Activated CD8-positive, alpha-beta memory T cell treated with anti-CD3 and anti-CD28 coated beads, Interleukin-2, amount 50 U/mL, for 1 hour (primary cell): ENCODE results near the gene METTL8.
"Not testable (repeated sequence)": the region's sequence is repeated elsewhere in the genome, so short reads cannot be mapped to it uniquely, and the experiment has no call there.

Experiments
- DNase-seq: peaks from one replicate; pipeline ENCODE4 v3.0.0-alpha.2; 2020; ENCODE audit errors: extremely low read depth

The METTL8 gene

DNA sequence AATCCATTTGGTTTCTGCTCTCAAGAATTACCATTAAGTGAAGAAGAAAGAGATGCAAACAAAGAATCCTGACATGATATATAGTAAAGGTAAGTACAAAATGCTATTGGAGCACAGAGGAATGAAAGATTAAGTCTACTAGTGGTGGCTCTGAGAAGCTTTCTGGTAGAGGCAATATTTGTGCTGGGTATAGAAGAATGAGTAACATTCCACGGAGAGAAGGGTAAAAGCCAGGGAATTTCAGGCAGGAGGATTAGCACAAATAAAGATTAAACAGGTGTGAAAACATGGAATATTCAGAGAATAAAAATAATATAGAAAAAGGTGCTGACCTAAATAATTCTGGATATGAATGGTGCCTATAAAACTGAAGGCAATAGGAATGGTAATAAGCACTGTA is 31.8 kb downstream of the METTL8 start:
- DNase-seq, result no peak

GRCh38 chr2:171400395-171400794 is 33.4 kb downstream of the METTL8 start:
- no peak for DNase-seq

- DNase-seq, result no peak
These were observed 34.5 kb downstream of the METTL8 start for GRCh38 chr2:171399292-171399691.

DNA sequence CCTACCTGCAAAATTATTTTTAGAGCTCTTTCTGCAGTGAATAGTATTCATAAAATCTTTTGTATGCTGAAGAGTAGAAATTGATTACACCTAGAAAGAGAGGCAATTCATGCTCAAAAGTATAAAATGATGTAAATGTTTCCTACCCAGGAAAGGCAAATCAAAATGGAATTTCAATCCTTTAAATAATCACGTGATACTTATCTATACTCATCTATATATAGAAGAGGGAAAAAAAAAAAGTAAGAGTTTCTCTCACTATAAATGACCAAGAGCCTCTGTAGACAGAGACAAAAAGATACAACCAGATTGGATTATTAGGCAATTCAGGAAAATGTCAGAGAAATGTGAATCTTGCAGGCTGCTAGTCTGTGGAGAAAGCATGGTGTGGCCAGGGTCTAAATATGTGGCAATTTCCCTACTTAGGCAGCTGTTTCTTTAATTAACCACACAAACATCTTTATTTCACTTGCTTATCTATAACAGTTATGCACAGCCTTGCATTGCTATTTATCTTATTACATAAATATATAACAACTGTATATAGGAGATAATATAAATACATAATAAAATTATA is 39.5 kb downstream of the METTL8 start:
- no peak for DNase-seq

DNA sequence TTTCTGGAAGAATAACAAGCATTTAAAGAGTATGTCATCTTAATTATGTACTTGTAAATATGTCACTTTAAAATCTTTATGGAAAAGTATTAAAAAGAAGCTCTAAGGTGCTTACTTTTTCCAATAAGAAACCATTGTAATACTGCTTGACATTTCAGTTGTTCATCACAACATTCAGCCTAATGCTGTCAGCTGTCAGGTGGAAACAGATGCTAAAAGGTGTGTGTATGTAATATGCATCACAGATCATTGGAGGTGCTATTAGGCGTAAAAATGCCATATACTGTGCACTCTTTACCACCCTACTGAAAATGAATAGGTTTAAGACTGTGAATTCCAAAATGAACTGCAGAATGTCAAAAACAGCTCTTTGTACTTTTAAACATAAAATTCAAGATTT is 40.3 kb downstream of the METTL8 start:
- no peak for DNase-seq

GRCh38 chr2:171391532-171391931 is 42.3 kb downstream of the METTL8 start:
- no peak for DNase-seq

DNA sequence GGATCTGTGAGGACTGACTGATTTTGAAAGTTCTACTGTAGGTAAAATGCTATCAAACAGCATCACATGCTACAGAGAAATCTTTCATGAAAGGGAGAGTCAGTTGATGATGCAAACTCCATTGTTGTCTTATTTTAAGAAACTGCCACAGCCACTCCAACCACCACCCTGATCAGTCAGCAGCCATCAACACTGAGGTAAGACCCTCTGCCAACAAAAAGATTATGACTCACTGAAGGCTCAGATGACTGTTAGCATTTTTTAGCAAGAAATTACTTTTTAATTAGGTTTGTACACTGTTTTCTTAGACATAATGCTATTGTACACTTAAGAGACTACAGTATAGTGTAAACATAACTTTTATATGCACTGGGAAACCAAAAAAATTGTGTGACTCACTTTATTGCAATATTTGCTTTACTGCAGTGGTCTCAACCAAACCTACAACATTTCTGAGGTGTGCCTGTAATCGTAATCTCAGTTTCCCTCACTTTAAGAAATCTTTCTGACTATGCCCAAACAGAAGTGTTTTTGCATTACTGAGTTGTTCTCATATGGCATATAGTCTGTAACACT is 42.8 kb downstream of the METTL8 start:
- DNase-seq, result no peak

GRCh38 chr2:171389780-171390179 is 44.0 kb downstream of the METTL8 start:
- no peak for DNase-seq

GRCh38 chr2:171389325-171389724 is 44.5 kb downstream of the METTL8 start:
- no peak for DNase-seq

GRCh38 chr2:171387052-171387451 is 46.7 kb downstream of the METTL8 start:
- DNase-seq, result no peak

GRCh38 chr2:171386627-171387026 is 47.2 kb downstream of the METTL8 start:
- DNase-seq, result no peak

DNA sequence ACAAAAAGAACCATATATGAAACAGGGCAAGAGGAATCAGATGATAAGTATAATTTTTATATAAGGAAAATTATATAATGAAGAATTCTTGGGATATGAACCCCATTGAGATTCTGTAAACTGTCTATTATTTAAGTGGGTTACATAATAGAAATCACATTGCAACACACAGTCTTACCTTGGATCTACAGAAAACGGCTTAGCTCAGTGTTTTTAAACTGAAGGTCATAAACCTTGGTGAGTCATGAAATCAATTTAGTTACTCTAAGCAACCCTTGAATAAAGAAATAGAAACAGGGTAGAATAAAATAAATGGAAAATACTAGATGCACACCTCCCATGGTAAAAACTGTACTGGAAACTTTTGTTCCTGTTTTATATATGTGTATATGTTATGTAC is 50.7 kb downstream of the METTL8 start:
- DNase-seq, result no peak

GRCh38 chr2:171382175-171382574 is 51.6 kb downstream of the METTL8 start:
- DNase-seq, result not testable (repeated sequence)

GRCh38 chr2:171377852-171378251 is 55.9 kb downstream of the METTL8 start:
- not testable (repeated sequence) for DNase-seq

DNA sequence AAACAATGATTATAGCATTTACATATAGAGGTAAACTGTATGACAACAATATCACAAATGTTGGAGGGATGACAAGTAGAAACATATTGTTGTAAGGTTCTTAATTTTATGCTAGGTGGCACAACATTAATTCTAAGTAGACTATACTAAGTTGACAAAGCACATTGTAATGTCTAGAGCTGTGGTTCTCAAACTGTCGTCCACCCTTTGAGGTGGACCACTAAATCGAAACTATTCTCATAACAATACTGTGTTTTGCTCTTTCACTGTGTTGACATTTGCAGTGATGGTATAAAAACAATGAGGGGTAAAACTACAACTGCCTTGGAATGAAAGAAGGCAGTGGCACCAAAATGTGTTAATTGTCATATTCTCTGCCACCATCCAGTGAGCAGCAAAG is 66.1 kb downstream of the METTL8 start:
- no peak for DNase-seq

DNA sequence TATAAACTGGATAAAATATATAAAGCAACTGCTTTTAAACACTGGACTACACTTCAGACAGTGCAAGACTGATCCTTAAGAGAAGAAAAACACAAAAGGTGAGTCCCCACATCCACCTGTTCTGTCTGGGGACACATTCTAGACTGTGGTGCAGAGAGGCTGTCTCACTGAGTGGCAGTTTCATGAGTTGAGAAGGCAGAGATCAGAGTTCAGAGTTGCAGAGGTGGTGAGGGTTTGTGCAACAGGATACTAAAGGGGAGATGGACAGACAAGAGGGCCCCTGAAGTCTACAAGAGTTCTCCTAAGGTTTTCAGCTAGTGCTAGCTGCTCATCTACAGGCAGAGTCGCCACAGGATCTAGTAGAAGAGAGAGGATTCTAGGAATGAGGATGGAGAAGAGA is 68.0 kb downstream of the METTL8 start:
- no peak for DNase-seq

GRCh38 chr2:171365232-171365631 is 68.6 kb downstream of the METTL8 start:
- no peak for DNase-seq

DNA sequence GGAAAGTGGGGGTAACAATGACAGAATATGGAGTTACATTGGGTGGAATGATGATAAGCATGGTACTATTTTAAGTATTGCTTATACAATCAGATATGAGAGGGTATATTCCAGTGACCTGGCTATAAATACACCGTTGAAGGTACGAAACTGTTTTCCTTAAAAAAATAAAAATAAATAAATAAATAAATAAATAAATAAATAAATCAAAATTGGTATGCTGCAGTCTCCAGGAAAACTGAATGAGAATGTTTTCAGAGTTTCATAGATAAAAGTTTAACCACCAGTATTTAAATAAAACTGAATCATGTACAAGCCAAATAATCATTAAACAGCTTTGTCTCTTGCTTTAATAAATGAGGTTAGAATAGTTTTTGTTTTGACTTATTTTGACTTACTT is 71.4 kb downstream of the METTL8 start:
- DNase-seq, result no peak

DNA sequence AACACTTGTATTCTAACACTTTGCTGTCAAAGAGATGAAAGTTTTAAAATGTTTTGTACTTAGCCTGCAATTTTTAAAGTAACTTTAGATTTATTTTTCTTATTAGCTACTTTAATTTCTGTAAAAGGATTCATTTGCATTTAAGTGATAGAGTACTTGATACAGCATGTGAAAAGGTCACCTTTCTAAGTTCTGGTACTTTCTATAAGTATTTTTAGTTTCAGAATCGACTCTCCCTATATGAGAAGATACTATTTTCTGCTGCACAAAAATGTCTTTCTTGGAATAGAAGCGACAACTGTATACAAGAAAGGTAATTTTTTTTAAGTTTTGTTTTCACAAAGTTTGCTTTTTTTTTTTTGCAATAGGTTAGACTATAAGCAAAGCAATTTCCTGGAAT is 72.9 kb downstream of the METTL8 start:
- DNase-seq, result no peak

GRCh38 chr2:171353746-171354145 is 80.0 kb downstream of the METTL8 start:
- DNase-seq, result not testable (repeated sequence)

DNA sequence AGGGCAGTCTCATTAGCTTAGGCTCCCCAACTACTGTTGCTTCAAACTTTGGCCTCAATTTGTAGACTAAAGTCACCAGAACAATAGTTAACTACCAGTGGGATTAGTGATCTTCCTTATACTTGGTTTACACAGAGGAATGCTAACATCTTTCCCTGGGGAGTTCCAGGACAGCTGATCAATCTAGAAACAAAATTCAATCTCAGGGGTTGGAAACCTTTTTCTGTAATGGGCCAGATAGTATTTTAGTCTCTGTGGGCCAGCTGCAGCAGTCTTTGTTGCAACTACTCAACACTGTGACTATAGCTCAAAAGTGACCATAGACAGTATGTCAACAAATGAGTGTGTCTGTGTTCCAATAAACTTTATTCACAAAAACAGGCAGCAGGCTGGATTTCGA is 85.7 kb downstream of the METTL8 start:
- DNase-seq, result no peak

GRCh38 chr2:171347591-171348032 is 86.2 kb downstream of the METTL8 start:
- no peak for DNase-seq

GRCh38 chr2:171346723-171347557 is 86.8 kb downstream of the METTL8 start:
- DNase-seq, result no peak
